Sigmoid colon (tissue), 3 donors: Measurements from ENCODE around the gene NEU3.

ENCODE experiments used
- CTCF ChIP-seq, 4 experiments: fragments of 450-650 bp in 3 of 4; fragments of 200-600 bp in 1 of 4; IDR thresholded peaks; one replicate each; pipeline ENCODE4 v1.5.1; 2016 to 2019; ENCODE audit warnings: antibody characterized with exemption in 4 of 4, mild to moderate bottlenecking in 3 of 4, moderate library complexity in 2 of 4
- POLR2A ChIP-seq, 2 donors: fragments of 450-650 bp; IDR thresholded peaks; one replicate each; pipeline ENCODE4 v1.6.1; 2016; ENCODE audit warnings: antibody characterized with exemption in 2 of 2, mild to moderate bottlenecking in 2 of 2, moderate library complexity in 2 of 2

DNA sequence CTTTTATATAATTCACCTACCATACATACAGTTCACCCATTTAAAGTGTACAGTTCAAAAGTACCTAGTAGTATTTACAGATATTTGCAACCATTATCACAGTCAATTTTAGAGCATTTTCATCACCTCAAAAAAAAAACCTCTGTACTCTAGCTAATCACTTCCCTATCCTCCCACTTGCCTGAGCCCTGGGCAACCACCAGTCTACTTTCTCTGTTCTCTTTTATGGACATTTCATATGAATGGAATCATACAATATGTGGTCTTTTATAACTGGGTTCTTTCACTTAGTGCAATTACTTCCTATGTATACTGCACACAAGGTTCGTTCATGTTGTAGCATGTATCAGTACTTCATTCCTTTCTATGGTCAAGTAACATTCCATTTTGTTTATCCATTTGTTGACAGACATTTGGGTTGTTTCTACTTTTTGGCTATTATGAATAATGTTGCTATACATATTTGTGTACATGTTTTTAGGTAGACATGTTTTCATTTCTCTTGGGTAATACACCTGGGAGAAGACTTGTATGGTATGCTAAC, 17.8 kb upstream of the NEU3 start:
- TF ChIP-seq POLR2A (IDR thresholded peaks at IDR 0.05) (no peak), CTCF (IDR thresholded peaks at IDR 0.05) (no peak)
